ENCODE results near the gene LHX5. TPM values are rescaled to one million over a fixed set of nuclear protein-coding genes. Genes with fewer than 3 reads are reported as not detected.

LHX5 gene
- total and polyA plus RNA-seq, 4 donors: not detected

DNA sequence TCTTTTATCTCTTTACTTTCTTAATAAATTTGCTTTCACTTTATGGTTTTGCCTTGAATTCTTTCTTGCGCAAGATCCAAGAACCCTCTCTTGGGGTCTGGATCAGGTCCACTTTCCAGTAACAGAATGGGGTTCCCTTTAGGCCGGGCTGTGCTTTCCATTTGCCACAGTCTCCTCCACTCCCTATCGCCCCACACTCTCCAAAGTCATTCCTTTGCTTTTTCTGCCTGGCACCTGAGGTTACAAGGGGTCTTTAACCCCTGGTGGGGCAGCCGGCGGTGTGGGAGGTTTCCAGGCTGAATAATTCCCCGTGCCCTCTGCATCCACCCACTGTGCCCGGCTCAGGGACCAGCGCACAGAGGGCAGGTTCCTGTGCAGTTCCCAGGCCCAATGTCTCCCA is 42.9 kb upstream of the LHX5 start:
- Histone ChIP-seq H3K27me3 (ENCODE audit: control insufficient read depth in 3 of 3, insufficient read depth in 3 of 3, low read length in 2 of 3) (peaks cover 24 to 65% (median 29%) of the 10 kb centered on the region in 3 donors), H3K9ac (ENCODE audit: insufficient read depth in 1 of 2, low read length in 2 of 2) (no peak overlapping the region), H3K27ac (ENCODE audit: low read depth in 1 of 2, low read length in 1 of 2) (no peak overlapping the region), H3K36me3 (ENCODE audit: control insufficient read depth in 4 of 4, insufficient read depth in 4 of 4, low read length in 4 of 4) (no peaks in the 10 kb centered on the region), H3K4me1 (ENCODE audit: control insufficient read depth in 5 of 5, insufficient read depth in 5 of 5, low read length in 5 of 5) (peaks cover 0 to 2% (median 0%) of the 10 kb centered on the region in 5 donors), H3K4me3 (no peak overlapping the region), H3K9me3 (ENCODE audit: control insufficient read depth in 4 of 4, insufficient read depth in 3 of 4, low read length in 3 of 4) (peaks cover 0 to 12% (median 2%) of the 10 kb centered on the region in 4 donors)
- TF ChIP-seq, protein P1, sequence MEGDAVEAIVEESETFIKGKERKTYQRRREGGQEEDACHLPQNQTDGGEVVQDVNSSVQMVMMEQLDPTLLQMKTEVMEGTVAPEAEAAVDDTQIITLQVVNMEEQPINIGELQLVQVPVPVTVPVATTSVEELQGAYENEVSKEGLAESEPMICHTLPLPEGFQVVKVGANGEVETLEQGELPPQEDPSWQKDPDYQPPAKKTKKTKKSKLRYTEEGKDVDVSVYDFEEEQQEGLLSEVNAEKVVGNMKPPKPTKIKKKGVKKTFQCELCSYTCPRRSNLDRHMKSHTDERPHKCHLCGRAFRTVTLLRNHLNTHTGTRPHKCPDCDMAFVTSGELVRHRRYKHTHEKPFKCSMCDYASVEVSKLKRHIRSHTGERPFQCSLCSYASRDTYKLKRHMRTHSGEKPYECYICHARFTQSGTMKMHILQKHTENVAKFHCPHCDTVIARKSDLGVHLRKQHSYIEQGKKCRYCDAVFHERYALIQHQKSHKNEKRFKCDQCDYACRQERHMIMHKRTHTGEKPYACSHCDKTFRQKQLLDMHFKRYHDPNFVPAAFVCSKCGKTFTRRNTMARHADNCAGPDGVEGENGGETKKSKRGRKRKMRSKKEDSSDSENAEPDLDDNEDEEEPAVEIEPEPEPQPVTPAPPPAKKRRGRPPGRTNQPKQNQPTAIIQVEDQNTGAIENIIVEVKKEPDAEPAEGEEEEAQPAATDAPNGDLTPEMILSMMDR (IDR thresholded peaks at IDR 0.05; ENCODE audit: control extremely low read depth, extremely low read depth): no peak
- 35 to 44% methylated on average over 8 of the region's 8 CpGs for WGBS, 2 donors
- ATAC-seq (ENCODE audit: insufficient read depth, low FRiP score) (no peak), DNase-seq (no peak)

DNA sequence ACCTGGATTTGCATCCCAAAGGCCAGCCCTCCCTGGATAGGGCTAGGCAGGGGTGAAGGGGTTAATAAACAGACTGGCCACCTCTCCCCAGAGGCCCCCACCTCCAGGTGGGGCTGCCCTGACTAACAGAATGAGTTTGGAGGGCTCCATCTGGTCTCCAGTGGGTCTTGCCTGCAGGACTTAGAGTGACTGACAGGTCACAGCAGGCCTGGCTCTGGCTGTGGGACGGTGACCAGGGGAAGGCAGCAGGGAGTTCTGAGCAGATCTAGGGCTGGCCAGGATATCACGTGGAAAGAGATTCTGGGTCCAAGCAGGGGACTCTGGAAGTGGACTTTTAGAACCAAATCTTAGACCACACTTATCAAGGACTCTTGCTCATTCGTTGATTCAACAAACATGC is 40.9 kb upstream of the LHX5 start:
- TF ChIP-seq, protein P1 (IDR thresholded peaks at IDR 0.05; ENCODE audit: control extremely low read depth, extremely low read depth): no peak
- Histone ChIP-seq H3K27ac (ENCODE audit: low read depth in 1 of 2, low read length in 1 of 2) (no peak overlapping the region), H3K4me1 (ENCODE audit: control insufficient read depth in 5 of 5, insufficient read depth in 5 of 5, low read length in 5 of 5) (peaks cover 0 to 2% (median 0%) of the 10 kb centered on the region in 5 donors), H3K9me3 (ENCODE audit: control insufficient read depth in 4 of 4, insufficient read depth in 3 of 4, low read length in 3 of 4) (peaks cover 0 to 5% (median 0%) of the 10 kb centered on the region in 4 donors), H3K4me3 (no peak overlapping the region), H3K9ac (ENCODE audit: insufficient read depth in 1 of 2, low read length in 2 of 2) (no peak overlapping the region), H3K36me3 (ENCODE audit: control insufficient read depth in 4 of 4, insufficient read depth in 4 of 4, low read length in 4 of 4) (no peaks in the 10 kb centered on the region), H3K27me3 (ENCODE audit: control insufficient read depth in 3 of 3, insufficient read depth in 3 of 3, low read length in 2 of 3) (peaks cover 16 to 53% (median 17%) of the 10 kb centered on the region in 3 donors)
- ATAC-seq (ENCODE audit: insufficient read depth, low FRiP score) (no peak), DNase-seq (no peak)
- WGBS, 2 donors: 19 to 26% methylated on average over 3 of the region's 3 CpGs

DNA sequence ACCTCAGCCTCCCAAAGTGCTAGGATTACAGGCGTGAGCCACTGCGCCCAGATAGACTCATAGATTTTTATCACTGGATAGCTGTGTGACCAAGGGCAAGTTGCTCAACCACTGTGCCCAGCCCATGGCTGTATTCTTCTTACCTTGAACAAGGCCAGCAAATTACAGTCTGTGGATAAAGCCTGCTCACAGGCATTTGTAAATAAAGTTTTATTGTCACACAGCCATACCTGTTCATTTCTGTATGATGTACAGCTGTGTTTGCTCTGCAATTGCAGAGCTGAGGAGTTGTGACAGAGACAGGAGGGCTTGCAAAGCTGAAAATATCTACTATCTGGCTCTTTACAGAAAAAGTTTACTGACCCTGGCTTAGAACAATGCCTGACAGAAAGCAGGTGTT is 35.2 kb upstream of the LHX5 start:
- Histone ChIP-seq H3K36me3 (ENCODE audit: control insufficient read depth in 4 of 4, insufficient read depth in 4 of 4, low read length in 4 of 4) (no peaks in the 10 kb centered on the region), H3K27ac (ENCODE audit: low read depth in 1 of 2, low read length in 1 of 2) (no peak overlapping the region), H3K4me3 (no peak overlapping the region), H3K9ac (ENCODE audit: insufficient read depth in 1 of 2, low read length in 2 of 2) (no peak overlapping the region), H3K9me3 (ENCODE audit: control insufficient read depth in 4 of 4, insufficient read depth in 3 of 4, low read length in 3 of 4) (peaks cover 0 to 8% (median 0%) of the 10 kb centered on the region in 4 donors), H3K4me1 (ENCODE audit: control insufficient read depth in 5 of 5, insufficient read depth in 5 of 5, low read length in 5 of 5) (no peaks in the 10 kb centered on the region), H3K27me3 (ENCODE audit: control insufficient read depth in 3 of 3, insufficient read depth in 3 of 3, low read length in 2 of 3) (peaks cover 2 to 32% (median 9%) of the 10 kb centered on the region in 3 donors)
- ATAC-seq (ENCODE audit: insufficient read depth, low FRiP score) (no peak), DNase-seq (no peak)
- WGBS, 2 donors: 67 to 86% methylated on average over 2 of the region's 2 CpGs
- TF ChIP-seq, protein P1 (IDR thresholded peaks at IDR 0.05; ENCODE audit: control extremely low read depth, extremely low read depth): no peak

GRCh38 chr12:113505941-113506340 is 34.3 kb upstream of the LHX5 start:
- Histone ChIP-seq H3K9me3 (ENCODE audit: control insufficient read depth in 4 of 4, insufficient read depth in 3 of 4, low read length in 3 of 4) (peaks cover 0 to 14% (median 0%) of the 10 kb centered on the region in 4 donors), H3K4me3 (no peak overlapping the region), H3K27ac (ENCODE audit: low read depth in 1 of 2, low read length in 1 of 2) (no peak overlapping the region), H3K4me1 (ENCODE audit: control insufficient read depth in 5 of 5, insufficient read depth in 5 of 5, low read length in 5 of 5) (no peaks in the 10 kb centered on the region), H3K27me3 (ENCODE audit: control insufficient read depth in 3 of 3, insufficient read depth in 3 of 3, low read length in 2 of 3) (peaks cover 7 to 35% (median 9%) of the 10 kb centered on the region in 3 donors), H3K36me3 (ENCODE audit: control insufficient read depth in 4 of 4, insufficient read depth in 4 of 4, low read length in 4 of 4) (no peaks in the 10 kb centered on the region), H3K9ac (ENCODE audit: insufficient read depth in 1 of 2, low read length in 2 of 2) (no peak overlapping the region)
- ATAC-seq (ENCODE audit: insufficient read depth, low FRiP score) (no peak), DNase-seq (no peak)
- TF ChIP-seq, protein P1 (IDR thresholded peaks at IDR 0.05; ENCODE audit: control extremely low read depth, extremely low read depth): no peak
- 47 to 66% methylated on average over 7 of the region's 7 CpGs for WGBS, 2 donors
